Neuron (in vitro differentiated cells): Measurements from ENCODE around the gene CAMKMT.

Source experiments
- H2AFZ ChIP-seq: one replicate; pipeline ENCODE4 v1.6.1; 2013; ENCODE audit warnings: low read depth, mild to moderate bottlenecking, inconsistent platforms, low read length, moderate library complexity
- H3K27me3 ChIP-seq: one replicate; pipeline ENCODE4 v1.6.1; 2013; ENCODE audit warnings: low read length; ENCODE audit not compliant: insufficient read depth
- H3K36me3 ChIP-seq: one replicate; pipeline ENCODE4 v1.6.1; 2013; ENCODE audit warnings: low read length; ENCODE audit not compliant: insufficient read depth
- H3K4me1 ChIP-seq: one replicate; pipeline ENCODE4 v1.6.1; 2013; ENCODE audit warnings: low read length; ENCODE audit not compliant: insufficient read depth
- H3K4me3 ChIP-seq: 2 replicates; pipeline ENCODE4 v1.5.1; 2013; ENCODE audit warnings: mild to moderate bottlenecking, low read length, moderate library complexity
- H3K9me3 ChIP-seq: one replicate; pipeline ENCODE4 v1.6.1; 2013; ENCODE audit warnings: low read length

CAMKMT gene

GRCh38 chr2:44650796-44651195 is 289.0 kb downstream of the CAMKMT start:
- Histone ChIP-seq H3K9me3 (no peaks in the 10 kb centered on the region), H3K27me3 (no peaks in the 10 kb centered on the region), H3K36me3 (no peaks in the 10 kb centered on the region), H3K4me1 (peaks cover 8% of the 10 kb centered on the region), H2AFZ (no peak overlapping the region), H3K4me3 (no peak overlapping the region)

GRCh38 chr2:44651974-44652373 is 290.2 kb downstream of the CAMKMT start:
- H3K4me1 ChIP-seq, result peaks cover 12% of the 10 kb centered on the region
- H3K36me3 ChIP-seq, result no peaks in the 10 kb centered on the region
- H3K27me3 ChIP-seq, result no peaks in the 10 kb centered on the region
- no peak overlapping the region for H3K4me3 ChIP-seq
- no peak overlapping the region for H2AFZ ChIP-seq
- H3K9me3 ChIP-seq, result no peaks in the 10 kb centered on the region

- H3K36me3 ChIP-seq, result no peaks in the 10 kb centered on the region
- H3K9me3 ChIP-seq, result no peaks in the 10 kb centered on the region
- no peak overlapping the region for H3K4me3 ChIP-seq
- no peaks in the 10 kb centered on the region for H3K27me3 ChIP-seq
- no peak overlapping the region for H2AFZ ChIP-seq
- peaks cover 8% of the 10 kb centered on the region for H3K4me1 ChIP-seq
Observed at GRCh38 chr2:44652701-44653100, 291.0 kb downstream of the CAMKMT start.

- H3K4me1 ChIP-seq, result peaks cover 5% of the 10 kb centered on the region
- H3K4me3 ChIP-seq, result no peak overlapping the region
- no peaks in the 10 kb centered on the region for H3K27me3 ChIP-seq
- H2AFZ ChIP-seq, result no peak overlapping the region
- H3K36me3 ChIP-seq, result no peaks in the 10 kb centered on the region
- no peaks in the 10 kb centered on the region for H3K9me3 ChIP-seq
Observed at GRCh38 chr2:44655401-44655864, 293.7 kb downstream of the CAMKMT start.

- H3K27me3 ChIP-seq, result no peaks in the 10 kb centered on the region
- no peak overlapping the region for H2AFZ ChIP-seq
Observed at GRCh38 chr2:44656460-44656859, 294.7 kb downstream of the CAMKMT start.

GRCh38 chr2:44663471-44664073 is 301.8 kb downstream of the CAMKMT start:
- Histone ChIP-seq H2AFZ (no peak overlapping the region), H3K9me3 (no peaks in the 10 kb centered on the region), H3K4me1 (no peaks in the 10 kb centered on the region), H3K4me3 (no peak overlapping the region), H3K27me3 (no peaks in the 10 kb centered on the region), H3K36me3 (no peaks in the 10 kb centered on the region)

More at GRCh38 chr2:44656460-44656859, 294.7 kb downstream of the CAMKMT start:
- no peaks in the 10 kb centered on the region for H3K9me3 ChIP-seq
- H3K4me1 ChIP-seq, result peaks cover 5% of the 10 kb centered on the region
- no peak overlapping the region for H3K4me3 ChIP-seq
- H3K36me3 ChIP-seq, result no peaks in the 10 kb centered on the region

GRCh38 chr2:44668336-44668735 is 306.6 kb downstream of the CAMKMT start:
- Histone ChIP-seq H3K27me3 (no peaks in the 10 kb centered on the region), H2AFZ (no peak overlapping the region), H3K4me3 (no peak overlapping the region), H3K36me3 (no peaks in the 10 kb centered on the region), H3K9me3 (no peaks in the 10 kb centered on the region), H3K4me1 (no peaks in the 10 kb centered on the region)

- H3K4me1 ChIP-seq, result no peaks in the 10 kb centered on the region
- no peak overlapping the region for H2AFZ ChIP-seq
- H3K27me3 ChIP-seq, result no peaks in the 10 kb centered on the region
- H3K36me3 ChIP-seq, result no peaks in the 10 kb centered on the region
- no peaks in the 10 kb centered on the region for H3K9me3 ChIP-seq
- no peak overlapping the region for H3K4me3 ChIP-seq
Observed at GRCh38 chr2:44671276-44671675, 309.5 kb downstream of the CAMKMT start.

- Histone ChIP-seq H3K9me3 (no peaks in the 10 kb centered on the region), H3K4me3 (no peak overlapping the region), H2AFZ (no peak overlapping the region), H3K4me1 (no peaks in the 10 kb centered on the region), H3K27me3 (no peaks in the 10 kb centered on the region), H3K36me3 (no peaks in the 10 kb centered on the region)
Observed at GRCh38 chr2:44671916-44672315, 310.2 kb downstream of the CAMKMT start.

GRCh38 chr2:44672431-44672830 is 310.7 kb downstream of the CAMKMT start:
- H2AFZ ChIP-seq, result no peak overlapping the region
- H3K4me1 ChIP-seq, result no peaks in the 10 kb centered on the region
- no peaks in the 10 kb centered on the region for H3K36me3 ChIP-seq
- H3K9me3 ChIP-seq, result no peaks in the 10 kb centered on the region
- no peaks in the 10 kb centered on the region for H3K27me3 ChIP-seq
- H3K4me3 ChIP-seq, result no peak overlapping the region

GRCh38 chr2:44674473-44675284 is 312.9 kb downstream of the CAMKMT start:
- H3K9me3 ChIP-seq, result no peaks in the 10 kb centered on the region
- no peak overlapping the region for H2AFZ ChIP-seq
- H3K36me3 ChIP-seq, result no peaks in the 10 kb centered on the region
- no peaks in the 10 kb centered on the region for H3K27me3 ChIP-seq
- H3K4me1 ChIP-seq, result no peaks in the 10 kb centered on the region
- no peak overlapping the region for H3K4me3 ChIP-seq

- no peaks in the 10 kb centered on the region for H3K9me3 ChIP-seq
- no peaks in the 10 kb centered on the region for H3K36me3 ChIP-seq
- peaks cover 16% of the 10 kb centered on the region for H3K4me1 ChIP-seq
- no peaks in the 10 kb centered on the region for H3K27me3 ChIP-seq
- no peak overlapping the region for H3K4me3 ChIP-seq
- H2AFZ ChIP-seq, result no peak overlapping the region
Observed at GRCh38 chr2:44676379-44676778, 314.6 kb downstream of the CAMKMT start.

- H2AFZ ChIP-seq, result no peak overlapping the region
- H3K36me3 ChIP-seq, result no peaks in the 10 kb centered on the region
- H3K9me3 ChIP-seq, result no peaks in the 10 kb centered on the region
- peaks cover 19% of the 10 kb centered on the region for H3K4me1 ChIP-seq
- H3K4me3 ChIP-seq, result no peak overlapping the region
- no peaks in the 10 kb centered on the region for H3K27me3 ChIP-seq
Observed at GRCh38 chr2:44679584-44679983, 317.8 kb downstream of the CAMKMT start.
